HuH-7 (cell line): ENCODE results near the gene LMBR1.

Experiments used
- DNase-seq: peaks from one replicate; pipeline ENCODE4 v3.0.0; 2011; ENCODE audit warnings: low spot score

Gene LMBR1

GRCh38 chr7:156692849-156693248 lies 200.1 kb downstream of the LMBR1 start:
- no peak for DNase-seq

- no peak for DNase-seq
Observed at GRCh38 chr7:156691764-156692163, 201.2 kb downstream of the LMBR1 start.

DNA sequence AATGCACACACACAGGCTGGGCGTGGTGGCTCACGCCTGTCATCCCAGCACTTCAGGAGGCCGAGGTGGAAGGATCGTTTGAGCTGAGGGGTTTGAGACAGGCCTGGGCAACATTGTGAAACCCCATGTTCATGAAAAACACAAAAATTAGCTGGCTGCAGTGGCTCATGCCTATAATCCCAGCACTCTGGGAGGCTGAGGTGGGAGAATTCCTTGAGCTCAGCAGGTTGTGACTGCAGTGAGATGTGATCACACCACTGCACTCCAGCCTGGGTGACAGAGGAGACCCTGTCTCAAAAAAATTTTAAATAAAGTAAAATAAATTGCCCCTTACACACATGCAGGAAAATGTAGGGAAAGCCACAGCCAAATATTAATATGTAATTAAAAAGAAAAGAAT lies 208.3 kb downstream of the LMBR1 start:
- no peak for DNase-seq

GRCh38 chr7:156684251-156684650 lies 208.7 kb downstream of the LMBR1 start:
- DNase-seq: no peak

DNA sequence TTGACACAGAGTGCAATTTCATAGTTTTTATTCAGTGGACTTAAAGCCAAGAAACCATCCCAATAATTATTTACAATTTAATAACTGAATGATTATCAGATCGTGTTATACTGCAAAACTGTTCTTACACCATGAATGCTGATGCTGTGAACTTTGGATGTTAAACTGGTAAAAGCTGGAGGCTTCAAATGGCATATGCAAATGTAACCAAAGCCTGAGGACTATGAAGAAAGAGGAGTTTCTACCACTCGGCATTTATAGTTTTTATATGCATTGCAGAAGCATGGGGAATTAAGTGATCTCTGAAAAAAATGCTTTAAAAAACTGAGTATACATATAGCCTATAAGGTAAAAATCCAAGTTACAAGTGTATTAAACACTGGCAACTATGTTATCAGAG lies 210.1 kb downstream of the LMBR1 start:
- no peak for DNase-seq

- DNase-seq: no peak
Observed at GRCh38 chr7:156680281-156680680, 212.7 kb downstream of the LMBR1 start.

- DNase-seq: no peak
Observed at GRCh38 chr7:156677374-156678054, 215.5 kb downstream of the LMBR1 start.

GRCh38 chr7:156676263-156676662 lies 216.7 kb downstream of the LMBR1 start:
- no peak for DNase-seq

GRCh38 chr7:156675721-156676120 lies 217.3 kb downstream of the LMBR1 start:
- no peak for DNase-seq

DNA sequence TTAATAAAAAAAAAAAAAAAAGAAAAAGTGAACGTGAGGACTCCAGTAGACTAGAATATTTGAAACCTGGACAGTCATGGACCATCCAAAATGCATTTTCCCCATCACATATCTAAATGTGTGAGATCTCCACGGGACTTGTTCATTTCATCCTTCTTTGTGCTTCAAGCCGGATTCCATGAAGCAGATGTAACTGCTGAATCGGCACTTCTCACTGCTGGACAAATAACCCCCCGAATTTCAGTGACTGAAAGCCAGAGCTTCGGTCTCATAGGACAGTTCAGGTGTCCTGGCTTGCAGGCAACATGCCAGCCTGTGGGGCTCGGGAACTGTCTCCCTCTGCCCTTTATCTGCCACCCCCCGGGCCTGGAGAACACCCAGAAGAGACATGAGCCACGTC lies 219.1 kb downstream of the LMBR1 start:
- DNase-seq: no peak

GRCh38 chr7:156673454-156673853 lies 219.5 kb downstream of the LMBR1 start:
- no peak for DNase-seq

GRCh38 chr7:156669035-156669828 lies 223.8 kb downstream of the LMBR1 start:
- no peak for DNase-seq

- DNase-seq: no peak
Observed at GRCh38 chr7:156668130-156668741, 224.7 kb downstream of the LMBR1 start.

DNA sequence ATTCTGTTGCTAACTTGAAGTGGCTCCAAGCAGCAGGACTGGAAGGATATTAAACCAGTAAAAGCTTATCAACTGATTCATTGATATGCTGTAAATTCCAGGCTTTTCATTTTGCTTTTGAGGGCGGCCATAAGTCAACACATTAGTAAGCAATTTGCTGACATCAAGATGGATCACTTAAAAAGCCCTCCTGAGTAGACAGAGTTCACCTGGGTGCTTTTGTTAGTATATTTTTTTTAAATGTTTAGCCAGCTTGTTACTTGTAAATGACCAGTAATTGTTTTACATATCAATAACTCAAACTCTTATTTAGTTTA lies 225.9 kb downstream of the LMBR1 start:
- DNase-seq: peak; percentile 34

DNA sequence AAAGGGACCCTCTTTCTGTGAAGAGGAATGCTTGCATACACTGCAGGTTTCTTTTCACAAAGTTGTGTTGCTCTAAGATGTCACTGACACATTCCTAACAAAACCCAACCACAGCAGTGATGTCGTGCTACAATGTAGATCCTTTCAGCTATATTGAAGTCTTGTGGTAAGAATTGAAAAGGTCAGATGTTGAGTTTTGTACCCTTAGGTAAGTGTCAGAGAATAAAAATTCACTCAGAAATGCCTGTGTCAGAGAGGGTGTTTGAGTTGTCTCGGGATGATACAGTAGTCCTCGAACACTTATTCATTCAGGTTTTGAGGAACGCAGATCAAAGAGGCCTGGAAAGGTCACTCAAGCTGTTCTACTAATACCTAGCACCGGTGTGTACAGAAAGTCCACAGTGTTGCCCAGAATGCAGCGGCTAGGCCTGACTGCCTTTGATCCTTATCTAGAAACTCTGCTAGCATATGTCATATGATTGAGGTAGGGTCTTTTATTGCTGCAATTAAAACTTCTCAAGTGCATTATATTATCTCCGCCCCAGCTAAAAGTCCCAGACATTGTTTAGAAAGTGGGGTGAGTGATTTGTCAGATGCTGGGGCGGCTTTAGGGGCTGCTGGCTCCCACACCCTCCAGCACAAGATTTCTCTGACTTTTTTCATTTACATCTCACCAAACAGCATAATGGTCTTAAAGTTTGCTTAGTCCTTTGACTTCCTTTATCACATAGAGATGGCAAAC lies 226.4 kb downstream of the LMBR1 start:
- DNase-seq: peak; percentile 47

GRCh38 chr7:156665101-156665500 lies 227.9 kb downstream of the LMBR1 start:
- no peak for DNase-seq

DNA sequence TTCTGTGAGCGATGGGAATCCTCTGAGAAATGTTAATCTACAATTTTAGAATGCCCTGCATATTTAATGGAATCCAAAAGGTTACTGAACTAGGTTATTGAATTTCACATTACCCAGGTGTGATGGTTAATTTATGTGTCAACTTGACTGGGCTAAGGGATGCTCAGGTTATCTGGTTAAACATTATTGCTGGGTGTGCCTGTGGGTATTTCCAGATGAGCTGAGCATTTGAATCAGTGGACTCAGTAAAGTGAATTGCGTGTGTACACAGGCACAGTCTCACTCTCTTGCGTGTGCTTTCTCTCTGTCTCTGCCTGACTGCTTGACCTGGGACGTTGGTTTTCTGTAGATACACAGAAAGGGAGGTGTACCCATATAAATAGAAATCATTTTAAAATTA lies 230.7 kb downstream of the LMBR1 start:
- no peak for DNase-seq

DNA sequence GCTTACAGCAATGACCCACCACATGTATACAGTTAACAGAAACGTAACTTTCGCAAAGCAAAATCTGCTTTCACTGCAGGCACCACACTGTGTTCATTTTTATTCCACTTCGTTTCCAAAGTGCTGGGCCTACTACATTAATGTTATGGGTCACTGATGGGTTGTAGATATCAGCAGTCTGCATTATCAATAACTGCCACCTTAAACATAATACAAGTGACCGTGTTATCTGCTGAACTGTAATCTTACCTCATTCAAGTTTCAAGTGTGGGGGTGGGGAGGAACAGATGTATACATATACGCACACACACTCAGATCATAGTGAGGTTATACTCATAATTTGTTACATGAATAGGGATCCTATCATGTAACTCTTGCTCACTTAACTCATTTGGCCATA lies 231.3 kb downstream of the LMBR1 start:
- DNase-seq: no peak

- DNase-seq: no peak
Observed at GRCh38 chr7:156659961-156660360, 233.0 kb downstream of the LMBR1 start.

DNA sequence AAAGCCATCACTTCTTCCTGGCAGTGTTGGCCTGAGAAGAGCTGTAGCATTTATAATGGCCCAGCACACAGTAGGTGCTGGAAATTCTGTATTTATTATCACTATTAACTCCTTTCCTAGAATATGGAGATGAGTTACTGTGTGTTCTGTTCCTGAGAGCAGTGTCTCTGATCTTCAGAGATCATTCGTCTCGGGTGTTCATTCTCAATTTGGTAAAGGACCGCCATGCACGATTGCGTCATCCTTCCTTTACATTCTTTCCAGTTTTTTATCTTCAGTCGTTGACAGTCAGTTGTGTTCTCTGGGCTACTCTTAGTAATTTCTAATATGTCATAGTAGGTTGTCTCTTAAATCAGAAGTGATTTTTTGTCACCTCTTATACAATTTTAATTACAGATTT lies 233.8 kb downstream of the LMBR1 start:
- DNase-seq: no peak

DNA sequence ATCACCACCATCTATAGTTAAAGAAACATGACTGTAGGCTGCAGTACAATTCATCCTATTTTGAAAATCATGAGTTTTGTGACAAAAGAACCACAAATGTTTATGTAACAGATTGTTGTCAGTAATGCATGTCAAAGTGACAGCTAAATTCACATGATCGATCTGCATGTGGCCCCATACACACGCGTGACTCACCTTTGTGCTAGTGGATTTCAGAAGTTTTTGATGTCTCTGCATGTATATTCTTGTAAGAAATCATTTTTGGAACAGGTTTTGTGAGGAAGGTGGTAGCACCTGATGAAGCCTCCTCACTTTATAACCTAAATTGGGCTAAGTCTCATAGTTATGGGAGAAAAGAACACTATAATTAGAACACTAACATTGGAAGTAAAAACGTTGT lies 235.3 kb downstream of the LMBR1 start:
- DNase-seq: no peak

GRCh38 chr7:156656598-156656997 lies 236.4 kb downstream of the LMBR1 start:
- no peak for DNase-seq

DNA sequence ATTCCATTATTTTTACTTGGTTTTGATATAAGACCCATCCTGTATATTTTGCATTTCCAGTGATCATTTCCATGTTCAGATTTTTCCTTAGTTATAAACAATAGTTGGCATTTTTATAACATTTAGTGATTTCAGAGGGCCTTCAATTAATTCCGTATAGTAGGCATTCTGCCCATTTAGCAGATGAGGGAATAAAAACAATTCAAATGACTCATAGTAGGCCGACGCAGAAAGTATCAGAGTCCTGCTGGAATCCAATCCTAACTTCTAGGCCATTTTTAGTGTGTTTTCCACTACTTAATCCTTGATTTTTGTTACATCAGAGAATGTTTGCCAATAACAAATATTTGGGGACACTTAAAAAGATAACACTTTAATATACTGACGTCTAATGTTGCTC lies 237.0 kb downstream of the LMBR1 start:
- no peak for DNase-seq
